Dendritic cell treated with granulocyte-macrophage colony-stimulating factor and Interleukin-4, amounts not matched to agents 40 ng/mL and 50 ng/mL, for 4 days (primary cell): ENCODE data around the gene PCBP4.

Source experiments
- H3K27ac Mint-ChIP-seq: one replicate; pipeline ENCODE4 v1.8.0; 2022; ENCODE audit warnings: mild to moderate bottlenecking, mixed read lengths
- H3K27me3 Mint-ChIP-seq: one replicate; pipeline ENCODE4 v1.8.0; 2022; ENCODE audit warnings: mild to moderate bottlenecking, mixed read lengths
- H3K36me3 Mint-ChIP-seq: one replicate; pipeline ENCODE4 v1.8.0; 2022; ENCODE audit warnings: low read depth, mixed read lengths
- H3K4me1 Mint-ChIP-seq: one replicate; pipeline ENCODE4 v1.8.0; 2022; ENCODE audit warnings: low read depth, mixed read lengths
- H3K4me3 Mint-ChIP-seq: one replicate; pipeline ENCODE4 v1.8.0; 2022; ENCODE audit warnings: mild to moderate bottlenecking, moderate library complexity, mixed read lengths
- H3K9me3 Mint-ChIP-seq: one replicate; pipeline ENCODE4 v1.8.0; 2022; ENCODE audit warnings: mixed read lengths
- intact Hi-C: fragments of 100-400 bp; cut with micrococcal nuclease; formaldehyde crosslinking; loops from one replicate; pipeline ENCODE4 v1.15.0; 2022

Gene PCBP4

DNA sequence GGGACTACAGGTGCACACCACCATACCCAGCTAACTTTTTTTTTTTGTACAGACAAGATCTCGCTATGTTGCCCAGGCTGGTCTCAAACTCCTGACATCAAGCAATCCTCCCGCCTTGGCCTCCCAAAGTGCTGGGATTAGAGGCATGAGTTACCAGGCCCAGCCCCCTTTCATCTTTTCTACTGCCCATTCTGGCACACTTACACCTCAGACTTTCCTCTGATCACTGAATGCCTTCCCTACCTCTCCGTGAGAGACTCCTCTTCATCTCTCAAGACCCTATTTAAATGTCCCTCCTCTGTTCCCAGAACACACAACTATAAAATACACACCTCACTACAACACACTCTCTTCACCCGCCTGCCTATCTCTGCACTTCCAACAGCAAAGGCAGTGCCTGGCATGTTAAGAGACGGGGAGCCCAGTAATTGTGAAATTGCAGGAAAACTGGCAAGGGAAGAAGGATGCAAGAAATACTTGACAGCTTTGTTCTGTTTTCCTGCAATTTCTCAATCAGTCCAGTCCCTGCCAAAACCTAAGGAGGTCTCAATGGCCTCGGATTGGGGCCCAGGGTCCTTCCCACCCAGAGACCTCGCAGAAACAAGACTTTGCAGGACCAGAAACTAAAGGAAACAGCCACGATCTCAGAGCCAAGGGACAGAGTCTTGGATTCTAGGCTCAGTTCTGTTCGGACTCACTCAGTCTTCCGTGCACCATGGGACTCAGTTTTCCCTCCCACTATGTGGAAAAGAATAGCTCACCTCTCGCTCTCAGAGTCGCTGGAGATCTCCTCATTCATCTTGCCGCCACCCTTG lies 26.4 kb downstream of the PCBP4 start:
- Mint-ChIP-seq H3K4me1 (peaks cover 44% of the 10 kb centered on the region), H3K4me3 (peak overlapping the region; percentile 82), H3K27me3 (no peaks in the 10 kb centered on the region), H3K9me3 (no peaks in the 10 kb centered on the region), H3K27ac (peak overlapping the region; percentile 85), H3K36me3 (peaks cover 50% of the 10 kb centered on the region)
- intact Hi-C loops, result loop anchor here (5.0 kb wide), 1 partner anchor 116 kb away; the partner anchor contains the start of gene DUSP7

DNA sequence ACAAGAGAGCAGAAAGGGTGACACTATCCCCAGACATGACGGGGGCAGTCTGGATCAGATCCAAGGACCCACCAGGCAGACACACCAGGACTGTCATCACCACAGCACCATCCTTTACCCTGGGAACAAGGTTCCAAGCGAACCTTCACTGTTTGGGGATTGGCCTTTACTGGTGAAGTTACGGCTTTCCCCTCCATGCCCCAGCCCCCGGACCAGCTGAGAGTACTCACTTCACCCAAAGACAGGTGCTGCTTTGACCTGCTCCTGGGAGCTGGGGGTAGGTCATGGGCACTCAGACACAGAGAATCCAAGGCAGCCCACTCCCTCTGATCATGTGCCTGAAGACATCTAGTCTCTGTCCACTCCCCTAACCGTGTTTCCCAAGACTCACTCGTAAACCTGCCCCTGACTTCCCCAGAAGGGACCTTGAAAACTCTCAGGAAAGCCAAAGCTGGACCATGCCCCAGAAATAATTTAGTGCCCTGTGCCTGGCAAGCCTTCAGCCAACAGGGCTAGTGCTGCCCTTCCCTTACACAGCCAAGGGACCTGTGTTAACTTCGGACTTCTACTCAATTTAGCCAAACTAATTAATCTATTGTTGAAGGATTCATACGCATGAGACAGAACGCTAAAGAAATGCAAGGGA lies 28.4 kb downstream of the PCBP4 start:
- Mint-ChIP-seq H3K36me3 (peaks cover 65% of the 10 kb centered on the region), H3K27me3 (no peaks in the 10 kb centered on the region), H3K9me3 (no peaks in the 10 kb centered on the region), H3K4me3 (no peak overlapping the region), H3K27ac (no peak overlapping the region), H3K4me1 (peaks cover 38% of the 10 kb centered on the region)
- intact Hi-C loops, result no loop called here

DNA sequence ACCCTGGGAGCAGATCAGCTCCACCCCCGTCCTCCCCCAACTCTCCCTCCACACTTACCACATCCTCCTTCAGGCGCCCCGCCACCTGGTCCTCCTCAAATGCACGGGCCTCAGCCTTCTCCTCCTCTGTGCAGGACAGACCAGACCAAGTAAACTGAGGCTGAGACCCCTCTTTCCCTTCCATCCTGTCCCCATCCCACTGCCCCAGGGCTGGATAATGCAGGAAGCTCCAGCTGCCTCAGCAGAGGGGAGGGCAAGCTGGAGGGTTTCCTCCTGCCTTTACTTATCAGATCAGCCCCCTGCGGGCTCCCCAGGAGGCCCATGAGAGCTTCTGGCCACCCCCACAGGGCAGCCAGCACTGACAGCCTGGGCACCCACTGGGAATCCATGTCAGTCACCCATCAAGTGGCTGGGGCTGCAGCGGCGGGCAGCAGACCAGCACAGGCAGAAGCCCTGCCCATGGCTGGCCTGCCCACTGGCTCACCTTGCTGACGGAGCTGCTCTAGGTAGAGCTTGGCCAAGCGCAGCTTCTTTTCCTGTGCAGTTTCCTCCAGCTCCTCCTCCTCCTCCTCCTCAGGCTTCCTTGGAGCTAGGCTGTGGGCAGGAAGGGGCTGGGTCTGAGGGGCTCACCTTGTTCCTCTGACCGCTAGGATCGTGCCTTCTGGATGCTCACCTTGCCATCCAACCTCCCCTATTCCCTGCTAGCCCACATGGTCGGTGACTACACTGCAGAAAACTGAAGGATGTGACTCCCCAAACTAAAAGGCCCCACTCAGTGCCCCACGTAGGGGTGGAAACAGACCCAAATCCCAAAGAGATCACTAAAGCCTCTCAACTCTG lies 29.4 kb downstream of the PCBP4 start:
- H3K27ac Mint-ChIP-seq, result no peak overlapping the region
- peaks cover 34% of the 10 kb centered on the region for H3K4me1 Mint-ChIP-seq
- peaks cover 75% of the 10 kb centered on the region for H3K36me3 Mint-ChIP-seq
- H3K27me3 Mint-ChIP-seq, result no peaks in the 10 kb centered on the region
- H3K4me3 Mint-ChIP-seq, result no peak overlapping the region
- intact Hi-C loops, result no loop called here
- H3K9me3 Mint-ChIP-seq, result no peaks in the 10 kb centered on the region

DNA sequence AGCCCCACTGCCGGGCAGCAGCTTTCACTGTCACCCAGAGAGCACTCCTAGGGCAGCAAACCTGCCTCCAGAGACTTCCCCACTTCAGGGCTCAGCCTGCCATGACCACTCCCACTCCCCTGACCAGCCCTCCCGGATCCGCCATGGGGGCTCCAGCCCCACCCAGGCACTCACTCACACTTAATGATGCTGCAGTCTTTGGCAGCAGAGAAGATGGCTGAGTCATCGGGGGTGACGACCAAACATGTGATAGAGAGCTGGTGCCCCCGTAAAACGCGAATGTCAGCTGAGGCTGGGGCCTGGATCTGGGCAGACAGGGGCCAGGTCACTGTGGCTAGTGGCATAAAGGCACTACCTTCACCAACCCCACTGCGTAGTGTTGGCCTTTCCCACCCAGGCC lies 30.2 kb downstream of the PCBP4 start:
- intact Hi-C loops, result no loop called here
- H3K27me3 Mint-ChIP-seq, result no peaks in the 10 kb centered on the region
- no peak overlapping the region for H3K4me3 Mint-ChIP-seq
- H3K4me1 Mint-ChIP-seq, result peaks cover 25% of the 10 kb centered on the region
- H3K36me3 Mint-ChIP-seq, result peaks cover 83% of the 10 kb centered on the region
- no peak overlapping the region for H3K27ac Mint-ChIP-seq
- no peaks in the 10 kb centered on the region for H3K9me3 Mint-ChIP-seq

DNA sequence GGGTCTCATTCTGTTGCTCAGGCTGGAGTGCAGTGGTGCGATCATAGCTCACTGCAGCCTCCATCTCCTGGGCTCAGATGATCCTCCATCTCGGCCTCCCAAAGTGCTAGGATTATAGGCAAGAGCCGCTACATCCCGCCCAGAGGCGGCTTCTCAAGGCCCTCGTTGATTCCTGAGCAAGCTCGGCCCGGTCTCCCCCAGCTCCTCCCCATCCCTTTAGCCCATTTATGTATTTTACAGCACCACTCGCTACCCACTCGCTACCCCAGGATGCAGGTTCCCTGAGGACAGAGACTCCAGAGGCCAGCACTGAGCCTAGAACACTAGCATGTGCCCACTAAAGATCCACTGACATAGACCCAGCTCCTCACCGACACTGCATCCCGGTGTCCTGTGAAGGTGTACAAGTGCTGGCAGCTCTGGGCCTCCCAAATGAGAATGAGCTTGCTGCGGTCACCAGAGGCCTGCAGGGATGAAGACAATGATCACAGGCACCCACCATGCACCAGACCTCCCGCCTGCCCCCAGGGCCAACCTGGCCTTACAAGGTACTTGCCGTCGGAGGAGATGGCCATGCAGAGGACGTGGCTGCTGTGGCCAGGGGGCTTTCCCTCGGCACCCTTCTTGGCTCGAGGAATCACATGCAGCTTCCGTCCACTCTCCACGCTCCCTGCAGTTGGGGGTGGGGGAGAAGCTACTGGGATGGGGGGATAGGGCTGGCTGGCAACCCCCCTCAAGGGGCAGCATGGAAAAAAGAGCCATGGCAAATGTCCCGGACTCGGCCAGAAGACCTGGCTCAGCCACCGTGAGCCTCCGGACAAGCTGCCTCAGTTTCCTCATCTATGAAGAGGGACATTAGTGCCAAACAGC lies 31.1 kb downstream of the PCBP4 start:
- H3K4me3 Mint-ChIP-seq, result no peak overlapping the region
- H3K36me3 Mint-ChIP-seq, result peaks cover 89% of the 10 kb centered on the region
- no peaks in the 10 kb centered on the region for H3K27me3 Mint-ChIP-seq
- H3K9me3 Mint-ChIP-seq, result no peaks in the 10 kb centered on the region
- peaks cover 22% of the 10 kb centered on the region for H3K4me1 Mint-ChIP-seq
- no peak overlapping the region for H3K27ac Mint-ChIP-seq
- intact Hi-C loops, result no loop called here

DNA sequence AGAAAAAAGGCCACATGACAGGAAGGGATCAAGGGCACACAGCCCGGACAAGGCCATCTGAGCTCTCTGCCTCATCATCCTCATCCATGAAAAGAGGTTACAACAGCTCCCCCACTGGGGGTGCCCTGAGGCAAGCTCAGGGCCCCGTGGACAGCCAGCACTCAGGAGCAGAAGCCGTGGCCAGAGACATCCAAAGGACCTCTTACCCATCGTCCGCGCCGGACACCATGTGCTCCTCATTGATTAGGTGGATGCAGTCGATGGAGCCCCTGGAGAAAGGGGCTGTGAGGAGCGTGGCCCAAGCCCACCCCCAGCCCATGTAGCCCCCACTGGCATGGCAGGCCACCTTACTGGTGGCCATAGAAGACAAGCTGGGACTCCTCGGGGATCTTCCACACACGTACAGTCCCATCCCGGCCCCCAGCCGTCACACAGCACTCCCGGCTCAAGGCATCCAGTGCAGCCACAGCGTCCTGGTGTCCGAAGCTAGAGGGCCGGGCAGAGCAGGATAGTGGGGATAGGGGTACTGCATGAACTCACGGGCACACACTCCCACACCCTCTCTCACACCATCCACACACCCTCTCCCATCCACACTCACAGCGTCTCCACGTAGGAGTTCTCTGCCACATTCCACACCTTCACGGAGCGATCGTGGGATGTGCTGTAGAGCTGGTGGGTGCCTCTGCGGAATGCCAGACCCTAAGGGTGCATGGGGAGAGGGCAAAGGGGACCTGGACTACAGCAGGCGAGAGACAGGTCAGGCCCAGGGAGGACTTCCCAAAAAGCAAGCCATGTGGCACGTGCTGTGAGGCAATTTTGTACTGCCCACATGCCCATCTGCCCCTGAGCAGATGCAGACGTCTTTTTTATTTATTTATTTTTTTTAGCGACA lies 32.0 kb downstream of the PCBP4 start:
- H3K27ac Mint-ChIP-seq, result no peak overlapping the region
- no peak overlapping the region for H3K4me3 Mint-ChIP-seq
- no peaks in the 10 kb centered on the region for H3K9me3 Mint-ChIP-seq
- H3K27me3 Mint-ChIP-seq, result no peaks in the 10 kb centered on the region
- intact Hi-C loops, result no loop called here
- H3K4me1 Mint-ChIP-seq, result peaks cover 13% of the 10 kb centered on the region
- peaks cover 81% of the 10 kb centered on the region for H3K36me3 Mint-ChIP-seq

DNA sequence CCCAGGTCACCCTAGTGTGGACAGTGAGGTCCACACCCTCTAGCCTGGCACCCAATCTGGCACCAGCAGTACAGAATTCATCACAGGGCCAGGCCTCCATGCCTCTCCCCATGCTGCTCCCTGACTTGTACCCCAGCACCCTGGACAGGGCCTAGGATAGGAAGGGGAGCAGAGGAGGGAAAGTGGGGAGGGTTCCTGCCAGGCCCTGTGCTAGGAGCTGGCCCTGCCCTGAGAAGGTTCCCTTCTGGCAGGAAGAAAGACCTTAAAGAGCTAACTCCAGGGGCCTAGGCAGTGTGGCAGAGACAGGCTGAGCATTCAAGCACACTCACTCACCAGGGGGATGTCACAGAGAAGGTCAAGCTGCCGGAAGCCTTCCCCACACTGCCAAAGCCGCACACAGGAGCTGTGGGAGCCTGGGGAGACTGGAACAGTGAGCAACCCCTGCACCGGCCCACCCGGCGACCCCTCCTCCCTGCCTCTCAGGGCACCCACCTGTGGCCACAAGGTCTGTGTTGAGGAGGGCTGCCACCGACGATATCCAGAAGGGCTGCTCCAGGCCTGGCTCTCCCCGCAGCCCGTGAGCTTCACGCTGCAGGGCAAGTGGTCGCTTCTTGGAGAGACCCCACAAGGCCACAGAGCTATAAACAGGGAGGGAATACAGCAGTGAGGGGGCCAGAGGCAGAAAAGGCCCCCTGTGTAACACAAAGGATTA lies 33.0 kb downstream of the PCBP4 start:
- intact Hi-C loops, result no loop called here
- H3K4me1 Mint-ChIP-seq, result peaks cover 12% of the 10 kb centered on the region
- H3K9me3 Mint-ChIP-seq, result no peaks in the 10 kb centered on the region
- no peak overlapping the region for H3K27ac Mint-ChIP-seq
- peaks cover 78% of the 10 kb centered on the region for H3K36me3 Mint-ChIP-seq
- H3K4me3 Mint-ChIP-seq, result no peak overlapping the region
- no peaks in the 10 kb centered on the region for H3K27me3 Mint-ChIP-seq

DNA sequence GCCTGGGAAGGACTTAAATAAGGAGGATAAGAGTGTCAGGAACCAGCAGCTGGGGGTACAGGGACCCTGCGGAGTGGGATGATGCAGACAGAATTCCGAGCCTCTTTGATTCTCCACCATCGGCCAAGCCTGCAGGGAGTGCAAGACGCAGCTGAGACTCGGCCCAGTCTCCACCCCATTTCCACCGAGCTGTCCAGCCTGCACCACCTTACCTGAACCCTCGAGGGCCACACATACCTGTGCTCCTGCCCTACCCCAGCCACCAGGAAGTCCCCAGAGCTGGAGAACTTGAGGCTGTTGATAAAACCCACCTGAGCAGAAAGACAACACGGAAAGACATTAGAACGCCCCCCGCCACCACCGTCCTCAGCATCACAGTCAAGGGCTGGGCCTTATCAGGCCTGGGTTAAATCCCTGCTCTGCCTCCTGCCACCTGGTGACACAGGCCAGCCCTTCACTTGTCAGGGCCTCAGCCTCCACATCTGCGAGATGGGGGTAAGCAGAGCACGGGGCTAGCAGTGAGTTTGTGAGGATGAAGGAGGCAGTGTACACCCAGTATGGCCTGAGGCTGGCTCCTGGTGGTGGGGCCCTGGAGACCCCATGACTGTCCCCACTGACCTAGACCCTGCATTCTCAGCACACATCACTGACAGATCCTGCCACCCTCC lies 33.6 kb downstream of the PCBP4 start:
- no peak overlapping the region for H3K4me3 Mint-ChIP-seq
- no peaks in the 10 kb centered on the region for H3K9me3 Mint-ChIP-seq
- intact Hi-C loops, result no loop called here
- H3K4me1 Mint-ChIP-seq, result peaks cover 11% of the 10 kb centered on the region
- H3K27me3 Mint-ChIP-seq, result no peaks in the 10 kb centered on the region
- H3K36me3 Mint-ChIP-seq, result peaks cover 71% of the 10 kb centered on the region
- H3K27ac Mint-ChIP-seq, result no peak overlapping the region

DNA sequence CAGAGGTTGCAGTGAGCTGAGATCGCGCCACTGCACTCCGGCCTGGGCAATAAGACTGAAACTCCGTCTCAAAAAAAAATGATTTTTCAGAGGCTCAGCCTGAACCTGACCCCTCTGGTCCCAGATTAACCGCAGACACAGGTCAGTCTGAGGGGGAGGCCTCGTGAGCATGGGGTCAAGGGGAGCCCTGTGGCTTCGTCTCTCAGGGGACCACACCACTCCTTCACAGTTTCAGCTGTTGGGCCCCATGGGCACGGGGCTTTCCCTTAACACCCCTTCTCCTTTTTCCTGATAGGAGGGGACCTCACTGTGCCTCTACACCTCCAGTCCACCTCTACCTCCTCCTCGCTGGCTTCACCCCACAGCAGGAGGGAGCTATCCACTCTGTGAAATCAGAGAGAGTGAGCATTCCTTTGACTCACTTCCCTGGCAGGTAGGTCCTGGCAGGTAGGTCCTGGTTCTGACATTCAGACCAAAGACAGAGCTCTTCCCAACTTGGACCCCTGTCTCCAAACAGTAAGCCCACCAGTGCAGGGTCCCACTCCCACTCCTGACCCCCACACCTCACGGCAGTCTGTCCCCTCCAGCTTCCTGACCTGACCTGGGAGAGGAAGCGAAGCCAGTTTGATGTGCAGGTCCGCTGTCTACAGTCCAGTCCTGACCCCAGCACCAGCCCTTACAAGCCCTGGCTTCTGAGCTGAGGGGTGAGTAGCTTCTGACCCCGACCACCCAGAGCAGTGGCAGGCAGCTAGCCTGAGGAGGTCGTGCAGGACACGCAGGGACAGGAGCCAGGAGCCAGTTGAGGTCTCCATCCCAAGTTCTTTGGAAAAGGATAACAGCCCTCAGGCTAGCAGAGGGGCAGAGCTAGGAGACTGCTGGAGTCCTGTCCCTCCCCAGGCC lies 34.5 kb downstream of the PCBP4 start:
- Mint-ChIP-seq H3K4me1 (peaks cover 11% of the 10 kb centered on the region), H3K4me3 (no peak overlapping the region), H3K36me3 (peaks cover 62% of the 10 kb centered on the region), H3K9me3 (no peaks in the 10 kb centered on the region), H3K27ac (no peak overlapping the region), H3K27me3 (peaks cover 2% of the 10 kb centered on the region)
- intact Hi-C loops, result no loop called here

DNA sequence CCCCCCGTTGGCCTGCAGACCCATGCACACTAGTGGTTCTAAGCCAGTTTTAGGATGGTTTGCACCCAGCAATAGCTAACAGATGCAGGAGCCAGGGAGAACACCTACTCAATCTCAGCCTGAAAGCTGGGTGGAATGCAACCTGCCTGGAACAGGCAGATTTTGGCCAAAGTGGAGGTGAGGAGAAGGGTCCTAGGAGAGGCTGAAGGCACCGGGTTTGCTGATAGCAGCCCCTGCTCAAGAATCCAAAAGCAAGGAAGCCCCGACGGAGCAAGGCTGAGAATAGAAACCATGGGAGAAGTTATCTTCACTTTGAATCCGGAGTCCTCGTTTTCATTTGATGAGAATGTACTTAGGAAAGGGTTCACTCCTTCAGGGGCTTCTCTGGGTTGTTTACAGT lies 35.5 kb downstream of the PCBP4 start:
- Mint-ChIP-seq H3K36me3 (peaks cover 53% of the 10 kb centered on the region), H3K4me3 (no peak overlapping the region), H3K9me3 (no peaks in the 10 kb centered on the region), H3K4me1 (peaks cover 6% of the 10 kb centered on the region), H3K27ac (no peak overlapping the region), H3K27me3 (peaks cover 2% of the 10 kb centered on the region)
- intact Hi-C loops, result no loop called here

DNA sequence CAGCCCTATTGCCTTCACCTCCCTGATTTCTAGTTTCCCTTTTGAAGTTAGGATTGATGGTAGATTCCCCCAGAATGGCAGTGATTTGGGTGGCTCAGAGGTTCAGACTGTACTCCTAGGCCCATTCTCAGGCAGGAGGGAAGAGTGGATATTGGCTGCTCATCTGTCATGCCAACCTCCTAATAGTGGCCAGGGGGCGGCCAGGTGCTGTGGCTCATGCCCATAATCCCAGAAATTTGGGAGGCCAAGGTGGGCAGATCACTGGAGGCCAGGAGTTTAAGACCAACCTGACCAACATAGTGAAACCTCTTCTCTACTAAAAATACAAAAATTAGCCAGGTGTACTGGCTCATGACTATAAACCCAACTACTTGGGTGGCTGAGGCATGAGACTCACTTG lies 36.8 kb downstream of the PCBP4 start:
- Mint-ChIP-seq H3K4me1 (peaks cover 6% of the 10 kb centered on the region), H3K27ac (no peak overlapping the region)

More for the DNA sequence above, 36.8 kb downstream of the PCBP4 start:
- intact Hi-C loops, result no loop called here
- Mint-ChIP-seq H3K27me3 (peaks cover 7% of the 10 kb centered on the region), H3K36me3 (peaks cover 40% of the 10 kb centered on the region), H3K9me3 (no peaks in the 10 kb centered on the region), H3K4me3 (no peak overlapping the region)
